Dedifferentiated amniotic fluid mesenchymal stem cell (primary cell): ENCODE measurements around the gene SH3YL1.
A peak's percentile ranks its signal among the peaks of the same experiment; 100 is the strongest.

Experiments used
- DNase-seq: peaks from one replicate; pipeline ENCODE4 v3.0.0-alpha.2; 2016; ENCODE audit errors: extremely low spot score

Gene SH3YL1

GRCh38 chr2:282371-283263 is 18.8 kb upstream of the SH3YL1 start:
- no peak for DNase-seq

DNA sequence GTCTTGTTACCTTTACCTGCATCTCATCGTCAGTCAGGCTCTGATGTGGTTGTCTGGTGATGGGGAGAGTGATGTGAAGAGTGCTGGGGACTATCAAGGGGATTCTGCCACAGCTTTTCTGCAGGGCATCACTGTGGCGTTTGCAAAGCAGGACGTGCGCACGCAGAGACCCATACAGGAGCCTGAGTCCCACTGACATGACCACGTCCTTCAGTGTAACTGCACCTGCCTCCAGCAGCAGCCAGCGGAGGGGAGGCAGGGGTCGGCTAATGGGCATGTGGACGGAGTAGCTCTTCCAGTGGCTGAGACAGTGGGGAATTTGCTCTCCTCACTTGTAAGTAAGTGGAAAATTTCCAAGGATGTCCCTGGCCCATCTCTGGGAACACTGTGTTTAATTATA is 17.5 kb upstream of the SH3YL1 start:
- no peak for DNase-seq

- DNase-seq, result no peak
Measured at GRCh38 chr2:280650-281110, 16.8 kb upstream of the SH3YL1 start.

GRCh38 chr2:279956-280649 is 16.3 kb upstream of the SH3YL1 start:
- no peak for DNase-seq

- DNase-seq, result no peak
Measured at GRCh38 chr2:279366-279765, 15.5 kb upstream of the SH3YL1 start.

- DNase-seq, result no peak
Measured at GRCh38 chr2:278927-279320, 15.1 kb upstream of the SH3YL1 start.

DNA sequence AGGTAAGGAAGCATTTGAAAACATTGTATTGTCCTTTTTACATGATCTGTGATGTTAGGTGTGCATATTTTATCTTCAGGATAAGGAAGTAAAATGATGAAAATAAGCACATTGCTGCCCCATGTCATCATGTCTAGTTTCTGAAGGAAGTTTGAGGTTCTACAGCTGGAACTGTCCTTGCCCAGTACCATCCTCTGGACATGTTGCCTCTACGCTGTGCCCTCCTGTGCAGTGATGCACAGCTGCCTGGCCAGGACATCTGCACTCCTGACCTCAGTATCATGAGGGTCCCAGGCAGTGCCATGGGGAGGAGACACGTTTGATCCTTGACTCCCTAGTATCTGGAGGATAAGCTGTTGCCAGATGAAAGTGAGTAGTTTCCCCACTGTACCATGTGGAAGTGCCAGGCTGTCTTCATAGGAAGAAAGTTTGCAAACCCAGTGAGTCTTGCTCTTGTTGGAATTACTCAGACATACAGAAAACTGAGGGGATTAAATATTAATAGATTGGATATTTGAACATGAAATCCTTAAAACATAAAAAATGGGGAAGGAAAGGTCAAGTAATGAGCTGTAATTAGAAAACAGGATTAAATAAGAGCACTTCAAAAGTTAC is 14.6 kb upstream of the SH3YL1 start:
- no peak for DNase-seq

DNA sequence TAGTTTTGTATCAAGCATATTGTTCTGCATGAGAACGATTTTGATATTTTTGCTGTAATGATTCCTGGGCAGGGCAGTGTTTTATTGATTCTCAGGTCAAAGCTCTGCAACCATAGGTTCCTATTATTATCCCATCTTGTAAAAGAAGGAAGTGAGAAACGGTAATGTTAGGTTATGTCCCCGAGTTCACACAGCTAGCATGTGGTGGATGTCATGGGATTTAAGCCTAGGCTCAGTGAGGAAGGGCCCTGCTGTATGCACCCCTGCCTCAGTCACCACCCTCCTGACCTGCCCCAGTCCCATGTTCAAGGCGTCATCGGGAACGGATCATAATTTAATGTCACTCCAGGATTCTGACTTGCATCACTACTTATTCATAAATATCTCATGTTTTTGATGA is 11.6 kb upstream of the SH3YL1 start:
- no peak for DNase-seq

DNA sequence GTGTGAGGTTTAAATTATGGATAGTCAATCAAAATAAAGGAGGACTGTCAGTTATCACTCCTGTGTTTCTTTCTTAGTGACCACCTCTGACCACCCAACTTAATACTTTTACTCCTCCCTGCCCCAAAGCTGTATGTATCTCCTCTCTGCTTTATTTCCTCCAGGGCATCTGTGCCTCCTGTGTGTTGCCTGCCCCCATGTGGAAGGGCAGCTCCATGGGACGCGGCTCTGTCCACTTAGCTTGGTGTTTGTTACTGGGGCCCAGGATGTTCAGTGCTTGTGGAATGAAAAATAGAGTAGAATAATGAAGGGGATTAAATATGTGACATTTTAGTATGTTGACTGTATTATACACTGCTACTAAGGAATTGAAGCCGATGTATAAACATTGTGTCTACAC is 10.7 kb upstream of the SH3YL1 start:
- no peak for DNase-seq

- DNase-seq, result no peak
Measured at GRCh38 chr2:273333-273732, 9.5 kb upstream of the SH3YL1 start.

GRCh38 chr2:271917-272316 is 8.1 kb upstream of the SH3YL1 start:
- DNase-seq, result no peak

GRCh38 chr2:270861-271260 is 7.0 kb upstream of the SH3YL1 start:
- no peak for DNase-seq

GRCh38 chr2:269356-270030 is 5.7 kb upstream of the SH3YL1 start:
- DNase-seq, result no peak

GRCh38 chr2:268323-268722 is 4.5 kb upstream of the SH3YL1 start:
- DNase-seq, result no peak

GRCh38 chr2:264493-265468 is 949 bp upstream of the SH3YL1 start, which contains the start of gene ACP1:
Gene ACP1, plus strand, starts transcription at chr2:264947. Its CDS starts 18 bp downstream, at chr2:264965.
- peak; percentile 81 for DNase-seq

DNA sequence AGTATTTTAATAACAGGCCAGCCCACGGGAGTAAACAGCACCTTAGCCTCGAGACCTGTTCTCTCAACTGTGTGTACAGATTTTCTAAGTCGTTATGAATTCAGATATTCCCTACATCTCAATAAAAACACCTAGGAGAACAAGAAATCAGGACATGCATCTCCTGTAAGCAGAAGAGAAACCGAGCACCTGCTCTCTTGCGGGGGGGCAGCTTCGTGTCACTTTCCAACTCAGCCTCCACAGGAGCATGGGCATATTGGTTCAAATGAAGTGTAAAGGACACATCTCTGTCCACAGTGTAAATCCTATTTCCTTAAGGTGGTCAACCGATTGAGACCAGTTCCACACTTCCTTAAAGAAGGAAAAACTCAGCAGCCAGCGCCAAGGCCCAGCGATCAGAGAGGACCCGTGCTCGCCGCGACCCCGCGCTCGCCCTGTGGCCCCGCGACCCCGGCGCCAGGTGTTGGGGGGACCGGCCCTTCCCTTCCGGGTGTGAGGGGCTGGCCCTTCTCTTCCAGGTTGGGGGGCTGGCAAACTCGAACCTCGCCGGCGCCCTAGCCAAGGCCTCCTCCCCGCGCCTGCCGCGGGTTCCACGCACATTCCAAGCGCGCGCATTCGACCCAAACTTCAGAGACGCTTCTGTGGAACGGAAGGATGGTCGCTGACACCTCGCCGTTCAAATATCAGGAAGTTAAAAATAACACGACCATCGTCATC is 652 bp downstream of the SH3YL1 start:
- DNase-seq, result no peak

DNA sequence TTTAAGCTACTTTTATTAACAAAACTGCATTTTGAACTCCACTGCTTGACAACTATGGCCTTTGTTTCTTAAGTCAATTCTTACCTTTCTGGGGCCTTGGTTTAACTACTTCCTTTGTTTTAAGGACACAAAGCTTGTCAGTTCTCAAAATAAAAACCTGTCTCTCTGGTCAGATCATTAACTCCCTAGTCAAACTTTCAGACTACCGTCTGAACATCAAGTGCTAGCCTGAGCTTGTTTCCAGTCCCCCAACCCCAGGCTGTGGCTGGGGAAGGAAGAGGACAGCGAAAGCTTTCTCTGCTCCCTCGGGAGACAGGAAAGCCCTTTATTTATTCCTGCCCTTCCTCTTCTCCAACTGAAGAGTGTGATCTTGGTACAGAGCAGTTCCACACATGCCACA is 1.7 kb downstream of the SH3YL1 start:
- no peak for DNase-seq

DNA sequence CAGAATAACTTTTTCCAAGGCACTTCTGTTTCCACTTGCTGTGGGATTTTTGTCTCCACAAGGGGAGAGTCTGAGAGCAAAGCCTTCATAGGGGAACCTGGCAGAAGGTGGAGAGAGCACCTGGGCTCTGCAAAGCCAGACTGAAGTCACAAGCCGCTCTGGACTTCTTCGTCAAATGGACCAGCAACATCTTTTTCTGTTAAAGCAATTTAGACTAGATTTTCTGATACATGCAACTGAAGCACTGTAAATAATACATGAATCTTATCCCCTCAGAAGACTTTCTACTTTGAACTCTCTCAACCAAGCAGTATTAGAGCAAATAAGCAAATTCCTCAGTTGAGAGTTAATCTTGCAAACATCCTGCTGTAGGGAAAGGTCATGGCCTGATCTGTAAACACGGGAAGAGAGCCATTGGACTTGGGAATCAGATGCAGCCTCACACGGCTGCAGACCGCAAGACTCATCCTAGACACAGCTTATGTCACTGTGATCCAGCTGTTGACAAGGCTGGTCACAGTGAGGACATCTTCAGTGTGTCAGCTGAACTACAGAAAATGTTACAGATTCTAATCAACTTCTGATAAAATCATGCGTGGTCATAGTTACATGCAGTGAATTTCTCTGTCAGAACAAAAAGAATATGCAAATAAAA is 3.2 kb downstream of the SH3YL1 start:
- DNase-seq, result no peak

GRCh38 chr2:259789-260331 is 4.0 kb downstream of the SH3YL1 start:
- no peak for DNase-seq
